Type B pancreatic cell (in vitro differentiated cells): ENCODE data around the gene NGEF. TPM values are rescaled to one million over a fixed set of nuclear protein-coding genes. Genes with fewer than 3 reads are reported as not detected.

Experiments used
- DNase-seq: peaks from one replicate; pipeline ENCODE4 v3.0.0; 2021; ENCODE audit warnings: mixed read lengths; ENCODE audit not compliant: unreplicated experiment; ENCODE audit errors: extremely low spot score
- H3K27ac Mint-ChIP-seq: 2 replicates; pipeline ENCODE4 v1.8.0; 2021; ENCODE audit warnings: mild to moderate bottlenecking, mixed read lengths
- H3K27me3 Mint-ChIP-seq: 2 replicates; pipeline ENCODE4 v1.8.0; 2021; ENCODE audit warnings: mixed read lengths
- H3K36me3 Mint-ChIP-seq: 2 replicates; pipeline ENCODE4 v1.8.0; 2021; ENCODE audit warnings: mixed read lengths
- H3K4me1 Mint-ChIP-seq: one replicate; pipeline ENCODE4 v1.8.0; 2021; ENCODE audit warnings: mixed read lengths; ENCODE audit not compliant: unreplicated experiment
- H3K4me3 Mint-ChIP-seq: 2 replicates; pipeline ENCODE4 v1.8.0; 2021; ENCODE audit warnings: mild to moderate bottlenecking, mixed read lengths
- H3K9me3 Mint-ChIP-seq: 2 replicates; pipeline ENCODE4 v1.8.0; 2021; ENCODE audit warnings: mixed read lengths
- total RNA-seq: library from RNA; stranded (reverse); gene quantifications from 2 replicates; pipeline ENCODE4 v1.2.1, GENCODE V29; 2021; ENCODE audit warnings: low replicate concordance
- TF ChIP-seq, protein P1 (sequence below): fragments of 200-600 bp; sonication (generic); conservative IDR thresholded peaks from 2 replicates; pipeline ENCODE4 v1.5.0; 2021; ENCODE audit warnings: antibody characterized with exemption, mild to moderate bottlenecking

Gene NGEF
- total RNA-seq, 1 donor from 2014 or later = 20.7 TPM

DNA sequence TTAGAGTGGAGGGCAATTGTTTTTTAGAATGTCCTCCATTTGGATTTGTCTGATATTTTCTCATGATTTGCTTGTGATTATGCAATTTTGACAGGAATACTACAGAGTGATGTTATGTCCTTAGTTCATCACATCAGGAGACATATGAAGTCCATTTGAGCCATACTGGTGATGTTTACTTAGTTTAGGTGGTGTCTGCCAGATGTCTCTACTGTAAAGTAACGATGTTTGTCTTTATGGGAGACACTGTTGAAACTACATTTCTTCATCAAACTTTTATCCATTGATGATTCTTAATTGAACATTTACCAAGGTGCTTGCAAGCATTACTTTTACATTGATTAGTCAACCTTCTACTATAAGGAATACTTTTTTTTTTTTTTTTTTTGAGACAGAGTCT lies 147.9 kb downstream of the NGEF start:
- TF ChIP-seq, protein P1, sequence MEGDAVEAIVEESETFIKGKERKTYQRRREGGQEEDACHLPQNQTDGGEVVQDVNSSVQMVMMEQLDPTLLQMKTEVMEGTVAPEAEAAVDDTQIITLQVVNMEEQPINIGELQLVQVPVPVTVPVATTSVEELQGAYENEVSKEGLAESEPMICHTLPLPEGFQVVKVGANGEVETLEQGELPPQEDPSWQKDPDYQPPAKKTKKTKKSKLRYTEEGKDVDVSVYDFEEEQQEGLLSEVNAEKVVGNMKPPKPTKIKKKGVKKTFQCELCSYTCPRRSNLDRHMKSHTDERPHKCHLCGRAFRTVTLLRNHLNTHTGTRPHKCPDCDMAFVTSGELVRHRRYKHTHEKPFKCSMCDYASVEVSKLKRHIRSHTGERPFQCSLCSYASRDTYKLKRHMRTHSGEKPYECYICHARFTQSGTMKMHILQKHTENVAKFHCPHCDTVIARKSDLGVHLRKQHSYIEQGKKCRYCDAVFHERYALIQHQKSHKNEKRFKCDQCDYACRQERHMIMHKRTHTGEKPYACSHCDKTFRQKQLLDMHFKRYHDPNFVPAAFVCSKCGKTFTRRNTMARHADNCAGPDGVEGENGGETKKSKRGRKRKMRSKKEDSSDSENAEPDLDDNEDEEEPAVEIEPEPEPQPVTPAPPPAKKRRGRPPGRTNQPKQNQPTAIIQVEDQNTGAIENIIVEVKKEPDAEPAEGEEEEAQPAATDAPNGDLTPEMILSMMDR = no peak
- Mint-ChIP-seq H3K36me3 (peaks cover 12% of the 10 kb centered on the region), H3K27ac (peak overlapping the region; percentile 95), H3K4me1 (peaks cover 10% of the 10 kb centered on the region), H3K27me3 (no peaks in the 10 kb centered on the region), H3K4me3 (no peak overlapping the region), H3K9me3 (no peaks in the 10 kb centered on the region)
- DNase-seq = no peak

DNA sequence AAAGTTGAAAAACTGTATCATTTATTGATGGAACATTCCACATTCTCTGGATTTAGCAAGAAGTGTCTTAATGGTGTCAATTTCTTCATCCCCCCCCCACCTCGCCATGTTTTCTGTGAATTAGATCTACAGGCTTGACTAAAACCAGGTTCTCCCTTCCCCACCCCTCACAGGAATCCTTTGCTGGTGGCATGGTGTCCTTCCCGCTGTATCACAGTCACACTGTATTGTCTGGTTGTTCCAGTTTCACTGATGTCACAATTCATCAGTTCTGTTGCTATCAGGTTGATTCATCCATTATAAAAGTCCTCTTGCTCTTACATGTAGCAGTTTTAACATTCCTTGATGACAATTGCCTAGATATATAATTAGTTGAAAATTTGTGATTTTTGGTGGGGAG lies 149.1 kb downstream of the NGEF start:
- Mint-ChIP-seq H3K27me3 (no peaks in the 10 kb centered on the region), H3K27ac (peak overlapping the region; percentile 95), H3K36me3 (peaks cover 18% of the 10 kb centered on the region), H3K4me3 (peak overlapping the region; percentile 63), H3K9me3 (no peaks in the 10 kb centered on the region), H3K4me1 (peaks cover 10% of the 10 kb centered on the region)
- TF ChIP-seq, protein P1 = no peak
- DNase-seq = no peak

DNA sequence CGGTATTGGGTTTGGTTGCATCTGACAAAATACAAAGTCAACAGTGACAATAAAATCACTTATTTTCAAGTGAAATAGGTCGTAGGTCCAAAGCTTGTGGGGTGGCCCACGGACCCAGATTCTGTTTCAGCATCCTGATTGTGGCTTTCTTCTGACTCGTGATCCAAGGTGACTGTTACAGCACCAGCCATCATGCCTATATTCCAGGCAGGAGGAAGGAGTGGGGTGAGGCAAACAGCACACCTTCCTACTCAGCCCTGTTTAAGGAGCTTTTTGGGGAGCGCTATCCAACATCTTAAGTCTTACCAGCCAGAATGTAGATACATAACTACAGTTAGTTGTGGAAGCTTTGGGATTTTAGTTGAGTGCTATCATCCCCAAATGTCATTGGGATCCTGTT lies 151.7 kb downstream of the NGEF start:
- Mint-ChIP-seq H3K4me1 (peaks cover 18% of the 10 kb centered on the region), H3K27me3 (no peaks in the 10 kb centered on the region), H3K9me3 (no peaks in the 10 kb centered on the region), H3K4me3 (no peak overlapping the region), H3K36me3 (peaks cover 28% of the 10 kb centered on the region), H3K27ac (no peak overlapping the region)
- TF ChIP-seq, protein P1 = no peak
- DNase-seq = no peak

DNA sequence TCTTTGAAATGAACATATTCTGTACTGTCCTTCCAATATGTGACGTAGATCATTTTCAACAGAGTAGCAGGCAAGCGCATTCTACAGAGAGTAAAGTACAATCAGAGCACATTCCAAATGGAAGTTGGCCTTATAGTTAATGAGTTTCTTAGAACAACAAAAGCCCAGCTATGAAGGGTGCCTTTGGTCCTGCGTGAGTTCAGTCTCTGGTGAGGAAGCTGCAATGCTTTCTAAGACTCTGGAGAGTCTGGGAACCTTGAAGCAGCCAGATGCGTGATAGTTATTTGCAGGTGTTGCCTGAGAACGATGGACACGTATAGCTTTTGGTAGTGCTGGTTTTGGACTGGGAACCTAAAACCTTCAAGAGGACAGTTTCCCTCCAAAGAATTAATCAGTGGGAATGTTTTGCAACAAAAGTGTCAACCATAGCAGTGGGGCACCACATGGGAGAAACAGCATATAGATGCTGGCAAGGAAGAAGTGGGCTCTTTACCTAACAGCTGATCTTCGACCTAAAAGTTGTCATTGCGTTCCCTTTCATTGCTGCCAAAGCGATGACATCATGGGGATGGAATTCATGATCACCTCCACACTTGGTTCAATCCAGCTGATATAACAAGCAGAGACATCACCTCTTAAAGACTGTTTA lies 152.3 kb downstream of the NGEF start:
- Mint-ChIP-seq H3K4me3 (no peak overlapping the region), H3K27ac (no peak overlapping the region), H3K4me1 (peaks cover 18% of the 10 kb centered on the region), H3K36me3 (peaks cover 28% of the 10 kb centered on the region), H3K9me3 (no peaks in the 10 kb centered on the region), H3K27me3 (no peaks in the 10 kb centered on the region)
- TF ChIP-seq, protein P1 = no peak
- DNase-seq = no peak

DNA sequence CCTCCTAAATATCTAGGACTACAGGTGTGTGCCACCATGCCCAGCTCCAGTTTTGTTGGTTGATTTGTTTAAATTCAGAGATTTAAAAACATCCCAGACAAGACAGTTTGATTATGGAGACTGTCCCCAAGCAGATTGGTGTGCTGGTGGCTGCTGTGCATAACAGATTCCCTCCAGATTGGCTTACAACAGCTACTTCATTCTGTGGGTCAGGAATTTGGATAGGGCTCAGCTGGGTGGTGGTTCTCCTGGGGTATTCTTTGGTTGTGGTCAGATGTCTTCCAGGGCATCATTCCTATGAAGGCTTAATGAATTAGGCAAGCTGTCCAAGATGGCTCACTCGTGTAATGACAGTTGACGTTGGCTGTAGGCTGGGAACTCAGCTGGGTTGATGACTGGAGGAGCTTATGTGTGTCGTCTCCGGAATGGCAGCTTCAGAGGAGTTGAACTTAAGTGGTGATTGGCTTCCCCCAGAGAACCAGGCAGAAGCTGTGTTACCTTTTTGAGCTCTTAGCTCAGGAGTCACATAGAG lies 153.6 kb downstream of the NGEF start:
- H3K27ac Mint-ChIP-seq = no peak overlapping the region
- no peaks in the 10 kb centered on the region for H3K27me3 Mint-ChIP-seq
- H3K36me3 Mint-ChIP-seq = peaks cover 28% of the 10 kb centered on the region
- peaks cover 18% of the 10 kb centered on the region for H3K4me1 Mint-ChIP-seq
- H3K9me3 Mint-ChIP-seq = no peaks in the 10 kb centered on the region
- TF ChIP-seq, protein P1 = no peak
- no peak for DNase-seq
- H3K4me3 Mint-ChIP-seq = no peak overlapping the region
